T47D (cell line): Measurements from ENCODE around the gene BPTF.
A peak's percentile ranks its signal among the peaks of the same experiment; 100 is the strongest.
"Not testable (repeated sequence)": the region's sequence is repeated elsewhere in the genome, so short reads cannot be mapped to it uniquely, and the experiment has no call there.

Experiments used
- DNase-seq, 2 experiments: peaks; one replicate each; pipeline versions ENCODE4 v3.0.0 to v3.0.0-alpha.2; 2011 to 2012; ENCODE audit warnings: low read depth in 1 of 2, low spot score in 1 of 2
- JUND ChIP-seq: IDR thresholded peaks from 2 replicates; pipeline ENCODE4 v1.6.1; 2012; ENCODE audit warnings: low read depth
- in situ Hi-C: cut with HindIII; loops from 2 replicates; pipeline ENCODE4 v1.10.0; 2016; ENCODE audit warnings: low sequenced_read_pairs, low pct_unique_long_range_greater_than_20kb

The BPTF gene

GRCh38 chr17:67999291-67999911 lies 174.1 kb downstream of the BPTF start:
- DNase-seq = peak; percentile 66 to 86
- TF ChIP-seq JUND = peak; percentile 41; the same call in 1 of the 2 replicates
- in situ Hi-C loops = no loop called here

- in situ Hi-C loops = no loop called here
Measured at GRCh38 chr17:68004201-68004600, 178.9 kb downstream of the BPTF start.

GRCh38 chr17:68006797-68007196 lies 181.5 kb downstream of the BPTF start:
- no peak for TF ChIP-seq JUND
- in situ Hi-C loops = no loop called here
- DNase-seq = no peak

More at GRCh38 chr17:68004201-68004600, 178.9 kb downstream of the BPTF start:
- TF ChIP-seq JUND = no peak
- DNase-seq = no peak

GRCh38 chr17:68011199-68011665 lies 185.9 kb downstream of the BPTF start:
- peak in 1 of 2 experiments; percentile 70 for DNase-seq
- in situ Hi-C loops = no loop called here
- no peak for TF ChIP-seq JUND

- no peak for DNase-seq
- no peak for TF ChIP-seq JUND
- in situ Hi-C loops = no loop called here
Measured at GRCh38 chr17:68013385-68013784, 188.1 kb downstream of the BPTF start.

GRCh38 chr17:68015081-68015723 lies 189.9 kb downstream of the BPTF start:
- in situ Hi-C loops = no loop called here
- TF ChIP-seq JUND = no peak
- no peak for DNase-seq

- in situ Hi-C loops = no loop called here
- TF ChIP-seq JUND = no peak
Measured at GRCh38 chr17:68016838-68017237, 191.5 kb downstream of the BPTF start.

GRCh38 chr17:68018493-68018892 lies 193.2 kb downstream of the BPTF start:
- in situ Hi-C loops, DNase-seq: not testable (repeated sequence)

More at GRCh38 chr17:68016838-68017237, 191.5 kb downstream of the BPTF start:
- DNase-seq = no peak

- in situ Hi-C loops = no loop called here
- no peak for TF ChIP-seq JUND
Measured at GRCh38 chr17:68019336-68019674, 194.0 kb downstream of the BPTF start.

GRCh38 chr17:68019675-68020408 lies 194.5 kb downstream of the BPTF start:
- TF ChIP-seq JUND = no peak
- in situ Hi-C loops = no loop called here
- DNase-seq = peak; percentile 89 to 97

More at GRCh38 chr17:68019336-68019674, 194.0 kb downstream of the BPTF start:
- no peak for DNase-seq

GRCh38 chr17:68020409-68020756 lies 195.1 kb downstream of the BPTF start:
- TF ChIP-seq JUND = no peak
- in situ Hi-C loops = no loop called here
- DNase-seq = peak; percentile 33 to 73

GRCh38 chr17:68020791-68021190 lies 195.5 kb downstream of the BPTF start:
- DNase-seq, in situ Hi-C loops: not testable (repeated sequence)

GRCh38 chr17:68021963-68022362 lies 196.7 kb downstream of the BPTF start:
- in situ Hi-C loops = no loop called here
- DNase-seq = no peak
- TF ChIP-seq JUND = no peak

GRCh38 chr17:68022547-68022946 lies 197.2 kb downstream of the BPTF start:
- DNase-seq, in situ Hi-C loops: not testable (repeated sequence)
